Sigmoid colon (tissue), 7 donors: Measurements from ENCODE around the gene HLA-B. TPM values are rescaled to one million over a fixed set of nuclear protein-coding genes. Genes with fewer than 3 reads are reported as not detected.
A peak's percentile ranks its signal among the peaks of the same experiment; 100 is the strongest.
"Not testable (repeated sequence)": the region's sequence is repeated elsewhere in the genome, so short reads cannot be mapped to it uniquely, and the experiment has no call there.

Experiments used
- DNase-seq: peaks from one replicate; pipeline ENCODE4 v3.0.0-alpha.2; 2019
- H3K27ac ChIP-seq, 4 donors: fragments of 200-600 bp; sonication (generic); one replicate each; pipeline ENCODE4 v1.5.1; 2016 to 2019; ENCODE audit warnings: mild to moderate bottlenecking in 1 of 4
- H3K27me3 ChIP-seq, 3 donors: fragments of 200-600 bp; sonication (generic); one replicate each; pipeline ENCODE4 v1.5.1; 2019; ENCODE audit warnings: mild to moderate bottlenecking in 1 of 3
- H3K36me3 ChIP-seq, 4 donors: fragments of 200-600 bp; sonication (generic); one replicate each; pipeline ENCODE4 v1.5.1; 2016 to 2019
- H3K4me1 ChIP-seq, 4 donors: fragments of 200-600 bp; sonication (generic); one replicate each; pipeline ENCODE4 v1.5.1; 2017 to 2019
- H3K4me3 ChIP-seq, 4 donors: fragments of 200-600 bp; sonication (generic); one replicate each; pipeline ENCODE4 v1.5.1; 2017 to 2019; ENCODE audit warnings: mild to moderate bottlenecking in 2 of 4, moderate library complexity in 1 of 4
- H3K9me3 ChIP-seq, 4 donors: fragments of 200-600 bp in 3 of 4; sonication (generic) in 3 of 4; one replicate each; pipeline versions ENCODE4 v1.5.1 to v1.6.1; 2013 to 2019
- CTCF ChIP-seq, 4 experiments: fragments of 450-650 bp in 3 of 4; fragments of 200-600 bp in 1 of 4; IDR thresholded peaks; one replicate each; pipeline ENCODE4 v1.5.1; 2016 to 2019; ENCODE audit warnings: antibody characterized with exemption in 4 of 4, mild to moderate bottlenecking in 3 of 4, moderate library complexity in 2 of 4
- EP300 ChIP-seq, 4 donors: sonication (generic); formaldehyde crosslinking; IDR thresholded peaks; one replicate each; pipeline ENCODE4 v1.6.1; 2017; ENCODE audit warnings: antibody characterized with exemption in 4 of 4
- POLR2A ChIP-seq, 2 donors: fragments of 450-650 bp; IDR thresholded peaks; one replicate each; pipeline ENCODE4 v1.6.1; 2016; ENCODE audit warnings: antibody characterized with exemption in 2 of 2, mild to moderate bottlenecking in 2 of 2, moderate library complexity in 2 of 2
- POLR2AphosphoS5 ChIP-seq, 4 donors: sonication (generic); formaldehyde crosslinking; IDR thresholded peaks; one replicate each; pipeline ENCODE4 v1.6.1; 2017; ENCODE audit warnings: antibody characterized with exemption in 4 of 4
- WGBS, 2 donors: extraction: QIAGEN DNeasy Blood & Tissue Kit; methylation state at CpG; one replicate each; pipeline ENCODE4 v1.1.7; 2013; 5-methylcytosine and 5-hydroxymethylcytosine counted together
- intact Hi-C: fragments of 100-400 bp; cut with DNase I; formaldehyde crosslinking; loops from one replicate; pipeline ENCODE4 v1.15.1; 2023
- polyA plus RNA-seq, 3 donors: library from polyadenylated mRNA; stranded (reverse); fragments of 200-250 nt; gene quantifications; one replicate each; pipeline ENCODE4 v1.2.3, GENCODE V29; 2013
- total RNA-seq, 4 donors: library from RNA; depleted of rRNA; stranded (reverse); fragments of >200 nt; gene quantifications; one replicate each; pipeline ENCODE4 v1.1.0, GENCODE V29; 2016
- donor health status: healthy with polysubstance abuse.
- donor health status: Bipolar disorder and iron deficiency.
- donor health status: healthy.

Gene HLA-B
- total RNA-seq (100 to 1,000 TPM; 346 to 491 (median 365) TPM), polyA plus RNA-seq (1,000 to 10,000 TPM in 2 of 3 donors, 100 to 1,000 TPM in 1; 279 to 3,047 (median 1,275) TPM)

DNA sequence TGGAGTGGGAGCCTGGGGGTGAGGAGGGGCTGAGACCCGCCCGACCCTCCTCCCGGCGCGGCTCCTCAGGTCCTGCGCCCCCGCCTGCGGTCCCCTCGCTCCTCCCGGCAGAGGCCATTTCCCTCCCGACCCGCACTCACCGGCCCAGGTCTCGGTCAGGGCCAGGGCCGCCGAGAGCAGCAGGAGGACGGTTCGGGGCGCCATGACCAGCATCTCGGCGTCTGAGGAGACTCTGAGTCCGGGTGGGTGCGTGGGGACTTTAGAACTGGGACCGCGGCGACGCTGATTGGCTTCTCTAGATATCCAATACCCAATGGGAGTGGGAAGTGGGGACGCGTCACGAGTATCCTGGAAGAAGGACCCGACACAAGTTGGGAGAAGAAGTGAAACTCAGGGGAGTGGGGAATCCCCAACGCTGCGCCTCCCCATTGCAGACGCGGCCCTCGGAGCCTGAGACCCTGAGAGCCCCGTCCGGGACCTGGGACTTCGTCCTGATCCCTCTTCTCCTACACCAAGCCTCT is at the start of gene HLA-B:
HLA-B (minus strand) TSS at position 234 of the 521 bp plus-strand sequence; CDS start at position 213, 21 bp downstream.
- H3K4me3 ChIP-seq: peak within 1 kb of the TSS; percentile 56 to 77 (median 66)
- no peak for TF ChIP-seq CTCF (IDR thresholded peaks at IDR 0.05)
- peak in 1 of 2 donors; percentile 97 for TF ChIP-seq POLR2A (IDR thresholded peaks at IDR 0.05)
- peak in 2 of 4 donors; percentile 91 to 98 for TF ChIP-seq POLR2AphosphoS5 (IDR thresholded peaks at IDR 0.05)
- no peaks in the 10 kb centered on the region for H3K9me3 ChIP-seq
- no peaks in the 10 kb centered on the region for H3K27me3 ChIP-seq
- 0% methylated on average over 39 of the region's 39 CpGs for WGBS, 2 donors
- peak; percentile 94 for DNase-seq
- intact Hi-C loops: loop anchor here (1.0 kb wide), 1 partner anchor 85 kb away; the partner anchor contains the start of gene HLA-C
- H3K4me1 ChIP-seq: peaks cover 0 to 16% (median 15%) of the 10 kb centered on the region in 4 donors
- peak within 1 kb of the TSS; percentile 76 to 97 (median 83) for H3K27ac ChIP-seq
- peaks cover 0 to 5% (median 2%) of the 10 kb centered on the region in 4 donors for H3K36me3 ChIP-seq

GRCh38 chr6:31405996-31406395 is 49.0 kb upstream of the HLA-B start:
- no peaks in the 10 kb centered on the region for H3K9me3 ChIP-seq
- intact Hi-C loops: no loop called here
- peaks cover 0 to 6% (median under 1%) of the 10 kb centered on the region in 4 donors for H3K36me3 ChIP-seq
- 68 to 79% methylated on average over 5 of the region's 5 CpGs for WGBS, 2 donors
- TF ChIP-seq POLR2AphosphoS5 (IDR thresholded peaks at IDR 0.05) (no peak), CTCF (IDR thresholded peaks at IDR 0.05) (no peak), POLR2A (IDR thresholded peaks at IDR 0.05) (no peak), EP300 (IDR thresholded peaks at IDR 0.05) (no peak)
- DNase-seq: no peak
- H3K27me3 ChIP-seq: no peaks in the 10 kb centered on the region
- H3K27ac ChIP-seq: no peak overlapping the region
- H3K4me1 ChIP-seq: peaks cover 0 to 65% (median 56%) of the 10 kb centered on the region in 4 donors
- H3K4me3 ChIP-seq: no peak overlapping the region

DNA sequence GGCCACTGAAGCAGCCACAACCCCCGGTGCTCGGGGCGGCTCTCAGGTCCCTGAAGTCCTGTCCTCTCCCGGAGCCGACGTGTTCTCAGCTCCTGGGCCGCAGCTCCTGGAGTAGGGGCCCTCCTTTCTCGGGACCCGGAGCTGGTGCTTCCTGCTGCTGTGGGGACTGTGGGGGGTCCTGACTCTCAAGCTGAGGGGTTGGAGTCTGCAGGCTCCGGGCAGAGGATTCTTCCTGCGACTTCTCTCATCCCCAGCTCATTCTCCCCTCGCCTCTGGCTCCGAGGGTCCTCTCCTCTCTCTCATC is 47.0 kb upstream of the HLA-B start:
- peaks cover 0 to 67% (median 58%) of the 10 kb centered on the region in 4 donors for H3K4me1 ChIP-seq
- 15 to 26% methylated on average over 13 of the region's 13 CpGs for WGBS, 2 donors
- H3K9me3 ChIP-seq: not testable (repeated sequence)

DNA sequence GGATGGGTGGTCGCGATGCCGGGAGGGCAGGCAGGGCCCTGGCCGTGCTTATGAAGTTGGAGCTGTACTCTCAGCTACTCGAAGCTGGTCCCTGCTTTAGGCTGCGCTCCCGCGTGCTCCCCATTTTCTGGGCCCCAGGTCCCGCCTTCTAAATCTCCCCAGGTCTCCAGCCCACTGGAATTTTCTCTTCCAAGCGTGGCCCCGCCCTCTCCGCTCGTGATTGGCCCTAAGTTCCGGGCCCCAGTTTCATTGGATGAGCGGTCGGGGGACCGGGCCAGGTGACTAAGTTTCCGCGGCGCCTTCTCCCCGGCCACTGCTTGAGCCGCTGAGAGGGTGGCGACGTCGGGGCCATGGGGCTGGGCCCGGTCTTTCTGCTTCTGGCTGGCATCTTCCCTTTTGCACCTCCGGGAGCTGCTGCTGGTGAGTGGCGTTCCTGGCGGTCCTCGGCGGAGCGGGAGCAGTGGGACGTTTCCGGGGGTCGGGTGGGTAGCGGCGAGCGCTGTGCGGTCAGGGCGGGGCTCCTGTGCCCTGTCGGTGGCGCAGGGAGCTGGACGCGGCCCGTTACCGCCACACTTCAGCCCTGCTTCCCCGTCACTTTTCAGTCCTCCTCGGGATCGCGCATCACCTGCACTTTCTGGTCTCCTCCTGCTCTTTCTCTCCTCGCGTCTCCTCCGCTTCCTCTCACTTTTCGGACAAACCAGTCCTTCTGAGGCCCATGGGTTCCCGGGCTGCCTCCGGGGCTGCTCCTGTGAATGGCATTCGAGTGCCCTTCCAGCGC is 46.5 kb upstream of the HLA-B start, which contains the start of gene MICA:
MICA (plus strand) TSS at position 313 of the 778 bp plus-strand sequence; CDS start at position 351, 38 bp downstream.
- no peaks in the 10 kb centered on the region for H3K27me3 ChIP-seq
- peaks cover 0 to 71% (median 60%) of the 10 kb centered on the region in 4 donors for H3K4me1 ChIP-seq
- DNase-seq: peak; percentile 96
- H3K27ac ChIP-seq: peak within 1 kb of the TSS; percentile 97 to 100 (median 98)
- TF ChIP-seq POLR2A (IDR thresholded peaks at IDR 0.05): peak; percentile 29 to 60
- TF ChIP-seq POLR2AphosphoS5 (IDR thresholded peaks at IDR 0.05): peak; percentile 57 to 93 (median 74)
- no peak for TF ChIP-seq CTCF (IDR thresholded peaks at IDR 0.05)
- peak within 1 kb of the TSS; percentile 52 to 84 (median 64) for H3K4me3 ChIP-seq
- H3K9me3 ChIP-seq: no peaks in the 10 kb centered on the region
- WGBS, 2 donors: 1% methylated on average over 58 of the region's 58 CpGs
- no peaks in the 10 kb centered on the region for H3K36me3 ChIP-seq
- intact Hi-C loops: loop anchor here (5.0 kb wide), 1 partner anchor 144 kb away; the partner anchor contains the start of genes ATP6V1G2 and NFKBIL1

More for the DNA sequence above, 47.0 kb upstream of the HLA-B start:
- Histone ChIP-seq H3K27ac (peak overlapping the region; percentile 97 to 100 (median 98)), H3K4me3 (peak overlapping the region; percentile 52 to 84 (median 64))
- intact Hi-C loops: loop anchor here (5.0 kb wide), 1 partner anchor 143 kb away; the partner anchor contains the start of genes ATP6V1G2 and NFKBIL1
- H3K36me3 ChIP-seq, H3K27me3 ChIP-seq, DNase-seq: not testable (repeated sequence)
